Measurements from ENCODE around the gene ZNF107. TPM values are rescaled to one million over a fixed set of nuclear protein-coding genes. Genes with fewer than 3 reads are reported as not detected.

Gene ZNF107
- total RNA-seq, result 10 to 100 TPM; 17.8 to 25.6 TPM

GRCh38 chr7:64665980-64666662, at the start of gene ZNF107:
ZNF107 (plus strand) TSS chr7:64666133; CDS start chr7:64666283, 150 bp downstream.
- Mint-ChIP-seq H3K27ac (peak within 1 kb of the TSS; percentile 99), H3K9me3 (ENCODE audit: low read depth) (peaks cover 20% of the 10 kb centered on the region), H3K4me1 (peaks cover 26% of the 10 kb centered on the region), H3K4me3 (peak within 1 kb of the TSS; percentile 95), H3K27me3 (no peaks in the 10 kb centered on the region), H3K36me3 (peaks cover 63% of the 10 kb centered on the region)
- peak; percentile 96 for DNase-seq
- CTCF ChIA-PET, result interaction anchor here (1.1 to 1.5 kb wide), 3 partner anchors 103 to 359 kb away, joined by 3 to 5 read pairs (median 5); partner anchors contain the start of genes ZNF680 and ZNF736
- peak; percentile 99 for ATAC-seq

GRCh38 chr7:64618785-64619456, 47.0 kb upstream of the ZNF107 start:
- Mint-ChIP-seq H3K27ac (no peak overlapping the region), H3K4me1 (no peaks in the 10 kb centered on the region), H3K27me3 (no peaks in the 10 kb centered on the region), H3K4me3 (no peak overlapping the region), H3K9me3 (ENCODE audit: low read depth) (peaks cover 21% of the 10 kb centered on the region), H3K36me3 (no peaks in the 10 kb centered on the region)
- ATAC-seq, result no peak
- no peak for DNase-seq
- CTCF ChIA-PET, result interaction anchor here (1.0 kb wide), 1 partner anchor 73 kb away, joined by 3 read pairs; no protein-coding TSS in a partner anchor

GRCh38 chr7:64619705-64620104, 46.2 kb upstream of the ZNF107 start:
- DNase-seq (no peak), ATAC-seq (no peak)
- no peaks in the 10 kb centered on the region for H3K36me3 Mint-ChIP-seq
- no peaks in the 10 kb centered on the region for H3K27me3 Mint-ChIP-seq
- no peaks in the 10 kb centered on the region for H3K4me1 Mint-ChIP-seq
- H3K9me3 Mint-ChIP-seq (ENCODE audit: low read depth), result peaks cover 18% of the 10 kb centered on the region
- H3K27ac Mint-ChIP-seq, result no peak overlapping the region
- CTCF ChIA-PET, result interaction anchor here (1.0 kb wide), 1 partner anchor 74 kb away, joined by 3 read pairs; no protein-coding TSS in a partner anchor
- no peak overlapping the region for H3K4me3 Mint-ChIP-seq

GRCh38 chr7:64621656-64622055, 44.3 kb upstream of the ZNF107 start:
- Mint-ChIP-seq H3K27ac (no peak overlapping the region), H3K9me3 (ENCODE audit: low read depth) (peaks cover 16% of the 10 kb centered on the region), H3K4me3 (no peak overlapping the region), H3K36me3 (no peaks in the 10 kb centered on the region), H3K27me3 (no peaks in the 10 kb centered on the region), H3K4me1 (no peaks in the 10 kb centered on the region)
- DNase-seq (no peak), ATAC-seq (no peak)
- CTCF ChIA-PET, result no interaction called here

GRCh38 chr7:64625114-64626082, 40.5 kb upstream of the ZNF107 start:
- H3K36me3 Mint-ChIP-seq, result no peaks in the 10 kb centered on the region
- no peaks in the 10 kb centered on the region for H3K4me1 Mint-ChIP-seq
- ATAC-seq, result no peak
- H3K4me3 Mint-ChIP-seq, result no peak overlapping the region
- H3K9me3 Mint-ChIP-seq (ENCODE audit: low read depth), result peaks cover 5% of the 10 kb centered on the region
- CTCF ChIA-PET, result no interaction called here
- H3K27ac Mint-ChIP-seq, result no peak overlapping the region
- DNase-seq, result no peak
- no peaks in the 10 kb centered on the region for H3K27me3 Mint-ChIP-seq

GRCh38 chr7:64626083-64626469, 39.9 kb upstream of the ZNF107 start:
- ATAC-seq (no peak), DNase-seq (no peak)
- H3K9me3 Mint-ChIP-seq (ENCODE audit: low read depth), result peaks cover 4% of the 10 kb centered on the region
- no peaks in the 10 kb centered on the region for H3K4me1 Mint-ChIP-seq
- no peak overlapping the region for H3K27ac Mint-ChIP-seq
- H3K27me3 Mint-ChIP-seq, result no peaks in the 10 kb centered on the region
- no peaks in the 10 kb centered on the region for H3K36me3 Mint-ChIP-seq
- H3K4me3 Mint-ChIP-seq, result no peak overlapping the region
- CTCF ChIA-PET, result no interaction called here

- no peak for DNase-seq
- Mint-ChIP-seq H3K9me3 (ENCODE audit: low read depth) (peaks cover 4% of the 10 kb centered on the region), H3K4me3 (no peak overlapping the region), H3K36me3 (no peaks in the 10 kb centered on the region), H3K27ac (no peak overlapping the region), H3K4me1 (no peaks in the 10 kb centered on the region), H3K27me3 (no peaks in the 10 kb centered on the region)
- CTCF ChIA-PET, result no interaction called here
- ATAC-seq, result no peak
Measured at GRCh38 chr7:64626557-64626956, 39.4 kb upstream of the ZNF107 start.

GRCh38 chr7:64628192-64628591, 37.7 kb upstream of the ZNF107 start:
- ATAC-seq, result no peak
- CTCF ChIA-PET, result no interaction called here
- Mint-ChIP-seq H3K27me3 (no peaks in the 10 kb centered on the region), H3K4me1 (no peaks in the 10 kb centered on the region), H3K36me3 (no peaks in the 10 kb centered on the region), H3K4me3 (no peak overlapping the region), H3K27ac (no peak overlapping the region), H3K9me3 (ENCODE audit: low read depth) (no peaks in the 10 kb centered on the region)
- DNase-seq, result no peak

- Mint-ChIP-seq H3K27me3 (no peaks in the 10 kb centered on the region), H3K27ac (no peak overlapping the region), H3K9me3 (ENCODE audit: low read depth) (no peaks in the 10 kb centered on the region), H3K36me3 (no peaks in the 10 kb centered on the region), H3K4me1 (no peaks in the 10 kb centered on the region), H3K4me3 (no peak overlapping the region)
- DNase-seq (no peak), ATAC-seq (no peak)
- CTCF ChIA-PET, result no interaction called here
Measured at GRCh38 chr7:64628721-64629120, 37.2 kb upstream of the ZNF107 start.

- Mint-ChIP-seq H3K36me3 (no peaks in the 10 kb centered on the region), H3K27me3 (no peaks in the 10 kb centered on the region), H3K4me3 (no peak overlapping the region), H3K4me1 (no peaks in the 10 kb centered on the region), H3K9me3 (ENCODE audit: low read depth) (no peaks in the 10 kb centered on the region), H3K27ac (no peak overlapping the region)
- ATAC-seq, result no peak
- CTCF ChIA-PET, result no interaction called here
- DNase-seq, result no peak
Measured at GRCh38 chr7:64630496-64630895, 35.4 kb upstream of the ZNF107 start.

- Mint-ChIP-seq H3K4me3 (no peak overlapping the region), H3K36me3 (no peaks in the 10 kb centered on the region), H3K27me3 (no peaks in the 10 kb centered on the region), H3K27ac (no peak overlapping the region), H3K9me3 (ENCODE audit: low read depth) (no peaks in the 10 kb centered on the region), H3K4me1 (no peaks in the 10 kb centered on the region)
- no peak for ATAC-seq
- CTCF ChIA-PET, result no interaction called here
- DNase-seq, result no peak
Measured at GRCh38 chr7:64632029-64632428, 33.9 kb upstream of the ZNF107 start.

GRCh38 chr7:64633401-64633800, 32.5 kb upstream of the ZNF107 start:
- no peak overlapping the region for H3K27ac Mint-ChIP-seq
- CTCF ChIA-PET, result no interaction called here
- H3K4me1 Mint-ChIP-seq, result no peaks in the 10 kb centered on the region
- H3K9me3 Mint-ChIP-seq (ENCODE audit: low read depth), result no peaks in the 10 kb centered on the region
- no peak overlapping the region for H3K4me3 Mint-ChIP-seq
- no peaks in the 10 kb centered on the region for H3K27me3 Mint-ChIP-seq
- H3K36me3 Mint-ChIP-seq, result no peaks in the 10 kb centered on the region
- ATAC-seq, result no peak
- DNase-seq, result no peak

GRCh38 chr7:64634406-64635062, 31.4 kb upstream of the ZNF107 start:
- CTCF ChIA-PET, result no interaction called here
- no peaks in the 10 kb centered on the region for H3K9me3 Mint-ChIP-seq (ENCODE audit: low read depth)
- no peak for DNase-seq
- no peaks in the 10 kb centered on the region for H3K4me1 Mint-ChIP-seq
- no peaks in the 10 kb centered on the region for H3K36me3 Mint-ChIP-seq
- no peak for ATAC-seq
- no peaks in the 10 kb centered on the region for H3K27me3 Mint-ChIP-seq
- no peak overlapping the region for H3K27ac Mint-ChIP-seq
- H3K4me3 Mint-ChIP-seq, result no peak overlapping the region
